Measurements from ENCODE around the gene PEX14. TPM values are rescaled to one million over a fixed set of nuclear protein-coding genes. Genes with fewer than 3 reads are reported as not detected.

The PEX14 gene
- total RNA-seq, 4 donors from 2014 or later, result 10.6 to 19.6 (median 13.9) TPM

DNA sequence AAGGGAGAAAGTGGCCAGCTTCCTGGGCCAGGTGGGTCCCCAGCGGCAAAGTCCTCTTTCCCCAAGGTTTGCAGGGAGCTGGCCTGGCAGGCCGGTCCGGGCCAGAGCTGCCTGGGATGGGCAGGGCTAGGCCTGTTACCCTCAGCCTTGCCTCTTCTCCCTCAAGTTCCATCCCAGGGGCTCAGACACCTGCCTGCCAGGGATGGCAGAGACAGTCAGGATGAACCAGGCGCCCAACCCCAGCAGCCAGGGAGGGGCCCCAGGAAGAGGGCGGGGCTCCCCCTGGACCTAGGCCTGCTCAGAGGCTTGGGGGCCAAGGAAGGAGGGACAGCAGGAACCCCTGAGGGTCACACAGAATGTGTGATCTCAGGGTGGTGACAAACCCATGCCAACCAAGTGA, 201.1 kb downstream of the PEX14 start:
- TF ChIP-seq, protein P1, sequence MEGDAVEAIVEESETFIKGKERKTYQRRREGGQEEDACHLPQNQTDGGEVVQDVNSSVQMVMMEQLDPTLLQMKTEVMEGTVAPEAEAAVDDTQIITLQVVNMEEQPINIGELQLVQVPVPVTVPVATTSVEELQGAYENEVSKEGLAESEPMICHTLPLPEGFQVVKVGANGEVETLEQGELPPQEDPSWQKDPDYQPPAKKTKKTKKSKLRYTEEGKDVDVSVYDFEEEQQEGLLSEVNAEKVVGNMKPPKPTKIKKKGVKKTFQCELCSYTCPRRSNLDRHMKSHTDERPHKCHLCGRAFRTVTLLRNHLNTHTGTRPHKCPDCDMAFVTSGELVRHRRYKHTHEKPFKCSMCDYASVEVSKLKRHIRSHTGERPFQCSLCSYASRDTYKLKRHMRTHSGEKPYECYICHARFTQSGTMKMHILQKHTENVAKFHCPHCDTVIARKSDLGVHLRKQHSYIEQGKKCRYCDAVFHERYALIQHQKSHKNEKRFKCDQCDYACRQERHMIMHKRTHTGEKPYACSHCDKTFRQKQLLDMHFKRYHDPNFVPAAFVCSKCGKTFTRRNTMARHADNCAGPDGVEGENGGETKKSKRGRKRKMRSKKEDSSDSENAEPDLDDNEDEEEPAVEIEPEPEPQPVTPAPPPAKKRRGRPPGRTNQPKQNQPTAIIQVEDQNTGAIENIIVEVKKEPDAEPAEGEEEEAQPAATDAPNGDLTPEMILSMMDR (IDR thresholded peaks at IDR 0.05), result no peak
- ATAC-seq (ENCODE audit: low FRiP score), result no peak
- no peak for DNase-seq (ENCODE audit: low spot score)

DNA sequence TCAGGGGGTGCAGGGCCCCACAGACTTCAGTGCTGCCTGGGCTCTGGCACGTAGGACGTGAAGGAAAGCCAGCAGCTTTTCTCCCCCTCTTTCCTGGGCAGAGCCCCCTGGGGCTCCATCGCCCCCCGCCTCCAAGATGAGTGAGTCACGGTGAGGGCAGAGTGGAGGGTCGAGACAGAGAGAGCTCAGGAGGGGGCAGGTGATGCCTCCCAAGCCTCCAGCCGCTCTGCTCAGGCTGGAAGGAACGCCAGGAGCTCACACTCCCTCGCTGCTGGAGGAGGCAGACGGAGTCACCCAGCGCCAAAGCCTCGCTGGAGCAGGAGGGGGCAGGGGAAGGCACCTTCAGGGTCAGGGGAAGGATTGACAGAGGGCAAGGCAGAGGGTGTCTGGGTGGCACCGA, 202.2 kb downstream of the PEX14 start:
- ATAC-seq (ENCODE audit: low FRiP score) (no peak), DNase-seq (ENCODE audit: low spot score) (no peak)
- TF ChIP-seq, protein P1 (IDR thresholded peaks at IDR 0.05), result no peak

DNA sequence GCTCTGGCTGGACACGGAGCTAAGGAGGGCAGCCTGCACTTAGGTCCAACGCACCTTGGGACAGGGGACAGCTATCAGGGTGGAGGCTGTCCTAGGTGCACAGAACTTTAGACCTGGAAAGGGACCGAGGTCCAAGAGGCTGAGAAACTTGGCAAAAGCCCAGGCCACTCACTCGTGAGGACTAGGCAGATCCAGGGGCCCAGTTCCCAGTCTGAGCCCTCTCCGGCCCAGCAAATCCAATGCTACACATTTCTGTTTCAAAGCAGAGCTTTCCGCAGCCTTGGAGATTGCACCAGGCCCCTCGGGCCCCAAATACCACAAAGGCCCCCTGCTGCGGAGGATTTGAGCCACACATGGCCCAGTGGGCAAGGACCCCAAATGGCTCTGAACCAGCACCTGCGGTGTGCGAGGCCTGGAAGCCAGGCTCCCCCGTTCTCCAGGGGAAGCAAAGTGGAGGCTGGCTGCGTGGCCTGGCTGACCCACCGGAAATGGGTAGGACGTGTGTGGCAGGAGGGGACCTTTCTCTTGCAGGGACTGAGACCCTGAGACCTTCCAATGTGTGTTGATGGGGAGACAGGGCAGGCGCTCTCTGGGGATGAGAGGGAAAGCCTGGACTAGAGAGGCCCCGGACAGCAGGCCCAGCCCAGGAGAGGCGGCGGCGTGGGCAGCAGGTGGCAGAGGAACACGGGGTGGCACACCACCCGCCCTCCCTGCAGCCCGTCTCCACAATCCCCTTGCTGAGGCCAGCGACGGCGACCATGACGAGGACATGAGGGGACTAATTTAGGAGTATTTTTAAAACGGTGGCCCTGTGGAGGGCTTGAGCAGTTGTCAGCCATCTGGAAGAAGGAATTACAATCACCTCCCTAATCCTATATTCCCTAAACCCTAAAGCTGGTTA, 203.0 kb downstream of the PEX14 start:
- no peak for DNase-seq (ENCODE audit: low spot score)
- TF ChIP-seq, protein P1 (IDR thresholded peaks at IDR 0.05), result no peak
- ATAC-seq (ENCODE audit: low FRiP score), result no peak

DNA sequence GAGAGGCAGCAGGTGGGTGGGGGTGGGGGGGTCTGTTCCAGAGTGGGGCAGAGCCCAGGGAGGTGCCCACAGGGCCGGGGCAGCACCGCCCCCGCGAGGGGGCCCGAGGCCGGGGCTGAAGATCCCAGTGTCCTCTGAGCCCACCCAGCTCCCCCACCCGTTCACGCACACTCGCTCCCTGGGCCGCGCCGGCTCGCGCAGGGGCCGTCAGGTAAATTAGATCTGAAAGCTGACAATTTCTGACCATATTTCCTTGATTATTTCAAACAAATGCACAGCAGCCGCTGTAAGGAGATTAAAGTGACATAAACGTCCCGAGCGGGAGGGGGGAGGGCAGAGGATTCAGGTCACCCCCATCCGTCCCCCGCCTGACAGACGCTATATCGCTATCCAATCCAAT, 203.7 kb downstream of the PEX14 start:
- TF ChIP-seq, protein P1 (IDR thresholded peaks at IDR 0.05), result no peak
- ATAC-seq (ENCODE audit: low FRiP score), result no peak
- DNase-seq (ENCODE audit: low spot score), result no peak

DNA sequence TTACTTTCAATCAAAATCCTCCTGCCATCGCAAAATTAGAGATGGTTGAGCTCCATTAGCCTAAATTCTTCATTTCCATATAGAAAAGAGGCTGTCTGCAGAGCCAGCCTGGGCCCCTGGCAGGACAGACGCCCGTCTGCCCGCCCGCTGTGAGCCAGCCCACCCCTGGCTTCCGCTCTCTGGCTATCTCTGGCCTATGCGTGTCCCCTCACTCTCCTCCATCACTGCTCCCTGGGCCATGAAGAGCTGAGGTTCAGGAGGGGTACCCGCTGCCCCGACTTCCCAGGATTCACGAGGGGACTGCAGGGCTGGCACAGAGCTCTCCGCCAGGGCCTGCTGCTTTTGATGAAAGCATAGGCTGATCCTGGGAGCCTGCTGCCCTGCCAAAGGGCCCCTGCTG, 204.1 kb downstream of the PEX14 start:
- DNase-seq (ENCODE audit: low spot score) (no peak), ATAC-seq (ENCODE audit: low FRiP score) (no peak)
- TF ChIP-seq, protein P1 (IDR thresholded peaks at IDR 0.05), result no peak

DNA sequence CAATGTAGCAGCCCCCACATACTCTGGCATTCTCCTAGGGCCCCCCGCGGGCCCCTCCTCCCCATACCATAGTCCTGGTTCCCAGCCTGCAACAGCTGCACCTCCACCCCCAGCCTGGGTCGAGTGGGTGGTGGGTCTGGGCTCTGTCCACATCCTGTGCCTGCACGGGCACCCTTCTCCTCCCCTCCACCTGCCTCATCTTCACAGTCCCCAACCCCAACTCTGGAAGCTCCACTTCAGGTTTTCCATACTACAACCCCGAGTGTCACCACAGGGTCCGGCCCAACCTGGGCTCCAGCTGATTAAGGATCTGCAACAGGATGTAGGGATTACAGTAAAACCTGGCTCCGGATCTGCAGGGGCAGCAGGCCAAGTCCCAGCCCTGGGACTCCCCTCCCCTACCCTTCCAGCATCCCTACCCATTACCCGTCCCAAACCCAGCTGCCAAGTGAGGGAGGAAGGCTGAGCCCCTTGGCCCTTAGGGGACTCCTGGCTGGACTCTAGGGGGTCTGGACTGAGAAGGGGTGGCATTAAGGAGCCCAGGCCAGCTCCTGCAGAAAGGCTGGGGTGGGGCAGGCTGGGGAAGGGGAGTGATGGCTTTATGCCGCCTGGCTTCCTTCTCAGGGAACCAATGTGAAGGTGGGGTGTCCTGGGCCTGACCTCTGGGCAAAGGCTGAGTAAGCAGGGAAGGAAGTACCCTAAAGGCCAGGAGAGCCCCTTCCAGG, 204.9 kb downstream of the PEX14 start:
- DNase-seq (ENCODE audit: low spot score) (no peak), ATAC-seq (ENCODE audit: low FRiP score) (no peak)
- TF ChIP-seq, protein P1 (IDR thresholded peaks at IDR 0.05), result no peak

Small RNAs within 50 kb of the gene (small RNA-seq; reads per million reads assigned to genes)
- gene RN7SL614P, result not detected

Other genes starting within 250 kb of the PEX14 start
- 100 to 1,000 TPM; 139 to 432 (median 290) TPM for gene PGD, start 75.9 kb upstream of the PEX14 start, total RNA-seq
- 1 to 10 TPM; 3.5 to 5.4 (median 4.3) TPM for gene CENPS, start 44.5 kb upstream of the PEX14 start, total RNA-seq
- 1 to 10 TPM in 1 of 4 donors, not detected in 3; 1.7 TPM for gene CORT, start 24.9 kb upstream of the PEX14 start, total RNA-seq
- gene DFFA, start 2.4 kb upstream of the PEX14 start, total RNA-seq, result 10 to 100 TPM; 17.8 to 27.2 (median 21.6) TPM

Data from omental fat pad (tissue), 4 donors.